Measurements from ENCODE around the gene RALB.
"Not testable (repeated sequence)": the region's sequence is repeated elsewhere in the genome, so short reads cannot be mapped to it uniquely, and the experiment has no call there.

Gene RALB

GRCh38 chr2:120241684-120242083 is 11.0 kb upstream of the RALB start:
- in situ Hi-C loops (cut with HindIII; ENCODE audit: low sequenced_read_pairs) = no loop called here

GRCh38 chr2:120243211-120243610 is 9.4 kb upstream of the RALB start:
- in situ Hi-C loops (cut with HindIII; ENCODE audit: low sequenced_read_pairs) = no loop called here

DNA sequence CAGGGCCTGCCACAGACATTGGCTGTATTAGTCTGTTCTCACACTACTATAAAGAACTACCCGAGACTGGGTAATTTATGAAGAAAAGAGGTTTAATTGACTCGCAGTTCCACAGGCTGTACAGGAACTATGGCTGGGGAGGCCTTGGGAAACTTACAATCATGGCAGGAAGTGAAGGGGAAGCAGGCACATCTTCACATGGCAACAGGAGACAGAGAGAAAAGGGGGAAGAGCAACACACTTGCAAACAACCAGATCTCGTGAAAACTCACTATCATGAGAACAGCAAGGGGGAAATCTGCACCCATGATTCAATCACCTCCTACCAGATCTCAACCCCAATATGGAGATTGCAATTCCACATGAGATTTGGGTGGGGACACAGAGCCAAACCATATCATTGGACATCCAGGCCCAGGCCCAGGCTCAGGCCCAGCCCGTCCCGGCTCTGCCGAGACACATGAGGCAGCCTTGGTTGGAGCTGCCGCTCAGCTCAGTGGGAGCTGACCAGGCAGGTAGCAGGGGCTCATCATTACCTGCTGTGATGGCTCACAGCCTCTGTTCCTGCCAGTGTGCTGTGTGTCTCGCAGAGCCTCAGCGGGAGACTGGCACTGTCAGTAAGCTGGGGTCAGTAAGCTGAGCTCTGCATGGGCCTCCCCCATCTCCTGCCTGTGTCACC is 8.6 kb upstream of the RALB start:
- in situ Hi-C loops (cut with HindIII; ENCODE audit: low sequenced_read_pairs) = no loop called here

DNA sequence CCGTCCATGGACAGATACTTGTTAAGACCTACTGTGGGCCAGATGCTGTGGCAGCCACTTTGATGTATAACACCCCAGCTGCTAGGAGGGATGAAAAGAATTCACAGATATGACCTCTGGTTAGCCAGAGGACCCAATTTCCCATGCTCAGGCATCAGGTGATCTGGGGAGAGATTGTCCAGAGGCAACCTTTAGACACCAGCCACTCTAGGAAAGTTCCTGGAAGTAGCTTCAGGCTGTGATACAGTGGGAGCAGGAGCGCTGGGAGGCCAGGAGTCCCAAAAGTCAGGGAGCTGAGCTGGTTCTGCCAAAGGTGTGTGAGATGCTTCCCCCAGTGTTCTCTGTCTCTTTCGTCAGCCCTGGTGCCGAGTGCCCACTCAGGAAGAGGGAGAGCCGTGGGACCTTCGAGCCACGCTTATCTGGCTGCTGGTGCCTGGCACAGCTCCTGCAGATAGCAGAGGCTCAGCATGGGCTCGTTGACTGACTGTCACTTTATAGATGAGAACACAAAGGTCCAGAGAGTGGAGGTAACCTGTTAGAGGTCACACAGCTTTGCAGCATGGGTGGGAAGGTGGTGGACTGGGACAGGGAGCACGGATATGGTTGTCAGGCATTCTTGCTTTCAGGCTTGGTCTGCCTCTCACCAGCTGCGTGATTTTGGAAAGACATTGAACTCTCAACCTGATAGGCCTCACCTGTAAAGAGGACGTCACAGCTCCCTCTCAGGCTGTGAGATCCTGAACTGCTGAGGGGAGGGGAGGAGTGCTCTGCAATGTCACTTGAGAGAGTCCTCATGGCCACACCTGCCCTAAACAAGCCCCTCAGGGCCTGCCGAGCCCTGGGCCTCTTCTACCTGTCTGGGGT is 7.8 kb upstream of the RALB start:
- in situ Hi-C loops (cut with HindIII; ENCODE audit: low sequenced_read_pairs) = no loop called here

DNA sequence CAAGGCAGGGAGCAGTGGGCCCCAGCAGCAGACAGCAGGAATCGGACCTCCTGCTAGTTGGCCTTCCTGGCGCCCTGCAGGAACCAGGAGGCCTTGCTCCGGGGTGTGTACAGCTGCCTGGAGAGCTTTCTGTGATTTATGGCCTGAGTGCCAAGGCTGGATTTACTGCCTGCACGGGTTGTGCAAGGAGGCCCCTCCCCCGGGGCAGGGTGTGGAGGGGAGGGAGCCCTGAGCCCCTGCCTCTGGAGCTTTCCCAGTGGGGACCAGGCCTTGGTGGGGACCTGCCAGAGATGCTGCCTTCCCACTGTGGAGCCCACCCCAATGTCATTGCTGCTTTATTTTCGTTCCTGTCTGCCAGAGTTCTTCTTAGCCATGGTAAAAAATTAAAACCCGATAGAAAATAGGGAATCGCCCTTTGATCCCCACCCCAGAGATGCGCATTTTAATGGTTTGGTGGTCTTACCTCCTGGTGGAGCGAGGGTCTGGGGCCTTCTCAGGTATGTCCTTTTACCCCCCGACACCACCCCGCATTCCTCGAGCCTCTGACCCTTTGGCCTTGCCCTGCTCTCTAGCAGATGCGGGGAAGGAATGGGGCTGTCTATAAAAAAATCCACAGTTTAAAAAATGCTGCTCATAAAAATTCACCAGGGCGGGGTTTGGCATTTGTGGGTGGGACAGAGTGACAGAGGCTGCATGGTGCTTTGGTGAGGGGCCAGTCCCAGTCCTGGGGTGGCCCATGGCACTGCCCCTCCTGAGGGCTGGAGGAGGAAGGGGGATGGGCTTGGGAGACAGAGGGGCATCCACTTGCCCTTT is 6.9 kb upstream of the RALB start:
- in situ Hi-C loops (cut with HindIII; ENCODE audit: low sequenced_read_pairs) = no loop called here

- in situ Hi-C loops (cut with HindIII; ENCODE audit: low sequenced_read_pairs) = no loop called here
Measured at GRCh38 chr2:120246546-120247300, 5.9 kb upstream of the RALB start.

DNA sequence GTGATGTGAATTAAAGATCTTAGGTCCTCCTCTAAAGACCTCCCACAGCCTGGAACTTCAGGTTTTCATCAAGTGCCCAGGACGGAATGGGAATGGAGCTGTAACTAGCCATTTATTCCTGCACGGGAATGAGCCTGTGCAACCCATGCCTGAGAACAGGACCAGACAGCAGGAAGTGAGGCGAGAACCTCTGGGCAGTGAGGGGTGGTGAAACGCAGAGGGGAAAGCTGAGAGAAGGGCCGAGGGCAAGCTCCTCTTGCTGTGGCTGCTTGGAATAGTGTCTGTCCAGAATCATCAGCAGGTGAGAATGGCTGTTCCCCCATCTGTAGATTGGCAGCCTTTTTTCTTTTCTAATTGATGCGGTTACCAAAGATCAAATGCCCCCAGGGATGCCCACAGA is 4.8 kb upstream of the RALB start:
- in situ Hi-C loops (cut with HindIII; ENCODE audit: low sequenced_read_pairs) = no loop called here

GRCh38 chr2:120250640-120251039 is 2.0 kb upstream of the RALB start:
- in situ Hi-C loops (cut with HindIII; ENCODE audit: low sequenced_read_pairs) = no loop called here

DNA sequence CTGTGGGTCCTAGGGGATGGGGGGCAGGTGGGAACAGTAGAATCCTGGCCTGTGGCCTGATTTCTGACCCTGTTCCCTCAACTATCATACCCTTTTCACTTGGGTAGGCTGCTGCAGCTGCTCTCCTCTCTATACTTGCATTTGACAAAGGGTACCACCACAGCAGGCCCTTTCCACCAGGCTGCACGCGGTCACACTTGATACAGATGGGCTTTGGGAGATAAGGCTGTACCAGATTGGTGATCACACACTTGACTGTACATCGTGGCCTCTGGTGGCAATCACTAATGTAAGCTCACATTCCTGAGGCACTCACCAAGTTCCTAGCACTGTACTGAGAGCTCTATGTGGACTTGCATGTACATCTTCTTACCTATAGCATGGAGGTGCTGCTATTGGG is 1.6 kb upstream of the RALB start:
- in situ Hi-C loops (cut with HindIII; ENCODE audit: low sequenced_read_pairs) = no loop called here

- in situ Hi-C loops (cut with HindIII; ENCODE audit: low sequenced_read_pairs) = no loop called here
Measured at GRCh38 chr2:120251880-120252224, 800 bp upstream of the RALB start.

GRCh38 chr2:120253021-120253882 is 600 bp downstream of the RALB start:
- in situ Hi-C loops (cut with HindIII; ENCODE audit: low sequenced_read_pairs) = no loop called here

- in situ Hi-C loops (cut with HindIII; ENCODE audit: low sequenced_read_pairs) = no loop called here
Measured at GRCh38 chr2:120254178-120254577, 1.5 kb downstream of the RALB start.

DNA sequence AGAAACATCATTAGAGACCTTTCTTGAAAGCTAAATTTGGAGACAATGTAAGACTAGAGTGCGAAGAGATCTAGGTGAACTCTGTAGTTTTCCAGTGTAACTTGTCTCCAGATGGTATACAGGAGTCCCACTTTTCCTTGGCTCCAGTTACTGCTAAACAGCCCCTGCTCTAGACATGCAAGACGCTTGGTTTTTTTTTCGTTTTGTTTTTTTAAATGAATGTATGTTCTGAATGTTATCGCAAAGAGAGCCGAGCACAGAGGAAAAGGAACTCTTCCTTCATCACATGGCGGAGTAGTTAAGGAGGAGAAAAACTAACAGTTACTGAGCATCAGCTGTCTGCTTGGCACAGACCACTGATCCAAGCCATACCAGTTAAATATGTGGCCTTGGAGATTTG is 2.4 kb downstream of the RALB start:
- in situ Hi-C loops (cut with HindIII; ENCODE audit: low sequenced_read_pairs) = no loop called here

- in situ Hi-C loops (cut with HindIII; ENCODE audit: low sequenced_read_pairs) = no loop called here
Measured at GRCh38 chr2:120255986-120256650, 3.5 kb downstream of the RALB start.

GRCh38 chr2:120256651-120257000 is 4.0 kb downstream of the RALB start:
- in situ Hi-C loops (cut with HindIII; ENCODE audit: low sequenced_read_pairs) = no loop called here

DNA sequence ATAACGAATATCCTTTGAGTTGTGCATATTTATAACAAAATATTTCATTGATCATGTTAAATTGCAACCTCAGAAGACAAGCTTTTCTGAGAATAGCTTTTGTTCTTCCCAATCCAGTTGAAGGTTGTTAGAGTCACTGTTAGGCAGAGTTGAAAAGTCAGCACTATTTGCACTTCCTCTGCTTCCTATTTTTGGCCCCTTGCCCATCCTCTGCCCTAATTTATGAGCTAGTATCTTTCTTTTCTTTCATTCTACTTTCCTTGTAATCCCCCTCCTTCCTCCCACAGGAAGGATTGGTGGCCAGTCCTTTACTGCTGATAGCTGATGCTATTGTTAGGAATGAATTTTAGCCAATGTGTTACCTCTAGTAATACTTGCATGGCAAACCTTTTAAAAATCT is 4.9 kb downstream of the RALB start:
- in situ Hi-C loops (cut with HindIII; ENCODE audit: low sequenced_read_pairs) = no loop called here

DNA sequence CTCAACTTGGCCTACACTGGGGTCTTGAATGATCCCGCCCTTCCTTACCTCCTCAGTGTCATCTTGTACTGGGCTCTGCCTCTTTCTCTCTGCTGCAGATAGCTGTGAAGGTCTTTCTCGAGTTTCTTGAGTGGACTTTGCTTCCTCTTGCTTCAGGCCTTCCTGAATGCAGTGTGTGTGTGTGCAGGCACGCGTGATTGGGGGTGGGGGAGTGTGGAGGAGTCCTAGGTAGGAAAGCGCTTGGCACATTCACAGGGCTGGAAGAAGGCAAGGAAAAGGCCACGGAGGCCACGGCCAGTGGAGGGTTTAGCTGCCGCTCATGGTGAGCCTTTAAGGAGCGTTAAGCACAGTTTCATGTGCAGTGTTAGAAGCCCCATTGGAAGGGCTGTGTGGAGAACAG is 5.5 kb downstream of the RALB start:
- in situ Hi-C loops (cut with HindIII; ENCODE audit: low sequenced_read_pairs) = no loop called here

- in situ Hi-C loops (cut with HindIII; ENCODE audit: low sequenced_read_pairs) = not testable (repeated sequence)
Measured at GRCh38 chr2:120259939-120260338, 7.3 kb downstream of the RALB start.

DNA sequence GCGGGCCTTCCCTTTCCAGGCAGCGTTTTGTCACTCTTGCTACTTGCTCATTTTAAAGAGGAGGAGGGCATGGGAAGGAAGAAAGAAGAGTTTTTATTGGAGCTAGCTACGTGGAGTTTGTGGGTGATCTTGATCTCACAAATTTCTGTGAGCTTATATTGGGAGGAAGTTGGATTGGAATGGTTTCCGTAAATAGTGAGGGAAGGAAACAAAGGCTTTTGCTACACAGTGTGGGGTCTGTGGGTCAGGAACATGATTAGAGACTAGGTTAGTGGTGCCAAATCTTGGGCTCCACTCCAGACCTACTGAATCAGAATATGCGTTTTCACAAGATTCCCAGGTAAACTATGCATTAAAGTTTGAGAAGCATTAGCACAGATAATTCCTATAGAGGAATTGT is 8.1 kb downstream of the RALB start:
- in situ Hi-C loops (cut with HindIII; ENCODE audit: low sequenced_read_pairs) = no loop called here
